Measurements from ENCODE around the gene RUBCNL.
"Not testable (repeated sequence)": the region's sequence is repeated elsewhere in the genome, so short reads cannot be mapped to it uniquely, and the experiment has no call there.

The RUBCNL gene

DNA sequence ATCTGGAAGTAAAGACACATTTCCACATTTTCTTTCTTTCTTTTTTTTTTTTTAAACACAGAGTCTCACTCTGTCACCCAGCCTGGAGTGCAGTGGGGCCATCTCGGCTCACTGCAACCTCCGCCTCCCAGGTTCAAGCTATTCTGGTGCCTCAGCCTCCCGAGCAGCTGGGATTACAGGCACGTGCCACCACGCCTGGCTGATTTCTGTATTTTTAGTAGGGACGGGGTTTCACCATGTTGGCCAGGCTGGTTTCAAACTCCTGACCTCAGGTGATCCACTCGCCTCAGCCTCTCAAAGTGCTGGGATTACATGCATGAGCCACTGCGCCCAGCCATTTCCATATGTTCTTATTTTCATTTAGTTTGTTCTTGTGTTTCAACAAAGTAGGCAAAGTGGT lies 14.1 kb downstream of the RUBCNL start:
- not testable (repeated sequence) for DNase-seq

- DNase-seq, result no peak
These were observed 15.0 kb downstream of the RUBCNL start for GRCh38 chr13:46372071-46372470.

DNA sequence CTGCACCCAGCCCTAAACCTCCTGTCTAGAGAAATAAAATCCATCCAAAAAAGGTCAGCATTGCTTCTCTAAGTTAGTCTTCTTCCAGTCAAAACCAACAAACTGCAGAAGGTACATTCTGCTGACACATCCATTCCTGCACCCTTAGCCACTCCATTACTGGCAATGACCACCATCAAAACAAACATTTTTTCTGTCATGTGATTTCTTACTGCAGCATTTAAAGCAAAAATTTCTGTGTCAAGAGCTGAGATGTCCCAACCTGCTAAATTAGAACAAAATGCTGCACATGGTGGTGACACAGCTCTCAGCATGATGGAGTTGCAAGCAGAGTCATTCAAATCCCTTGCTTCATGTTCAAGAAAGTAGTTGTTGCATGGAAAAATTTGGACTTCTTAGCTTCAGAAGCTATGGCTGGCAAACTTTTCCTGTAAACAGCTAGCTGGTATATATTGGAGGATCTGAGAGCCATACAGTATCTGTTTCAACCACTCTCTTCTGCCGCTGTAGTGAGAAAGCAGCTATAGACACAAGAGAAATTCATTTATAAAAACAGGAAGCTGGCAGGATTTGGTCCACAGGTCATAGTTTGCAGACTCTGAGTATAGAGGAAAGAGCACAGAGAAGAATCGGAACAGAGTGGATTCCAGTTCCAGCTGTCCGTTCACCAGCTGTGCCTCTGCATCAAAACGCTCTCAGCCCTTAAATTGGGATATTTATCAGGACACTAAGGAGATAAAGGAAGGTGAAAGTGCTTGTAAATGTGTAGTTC lies 17.4 kb downstream of the RUBCNL start:
- DNase-seq, result no peak

- DNase-seq, result no peak
These were observed 19.3 kb downstream of the RUBCNL start for GRCh38 chr13:46367617-46368327.

GRCh38 chr13:46361276-46361934 lies 25.6 kb downstream of the RUBCNL start:
- no peak for DNase-seq

DNA sequence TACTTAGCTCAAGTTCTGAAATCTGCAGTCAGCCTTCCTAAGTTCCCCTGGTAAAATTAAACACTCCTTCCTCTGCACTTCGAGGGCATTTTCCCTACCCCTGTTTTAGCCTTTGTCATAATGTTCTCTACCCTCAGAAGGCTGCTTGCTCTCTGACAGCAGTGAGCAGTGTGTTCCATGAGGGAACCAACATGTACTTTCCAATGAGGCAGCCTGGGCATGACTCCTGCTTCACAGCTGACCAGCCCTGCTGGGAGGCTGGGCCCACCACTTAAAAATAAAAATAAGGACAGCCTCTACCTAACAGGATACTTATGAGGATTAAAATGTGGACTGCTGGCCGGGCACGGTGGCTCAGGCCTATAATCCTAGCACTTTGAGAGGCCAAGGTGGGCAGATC lies 26.4 kb downstream of the RUBCNL start:
- DNase-seq, result no peak

- no peak for DNase-seq
These were observed 27.3 kb downstream of the RUBCNL start for GRCh38 chr13:46359714-46360113.

GRCh38 chr13:46355901-46356590 lies 31.0 kb downstream of the RUBCNL start:
- no peak for DNase-seq

DNA sequence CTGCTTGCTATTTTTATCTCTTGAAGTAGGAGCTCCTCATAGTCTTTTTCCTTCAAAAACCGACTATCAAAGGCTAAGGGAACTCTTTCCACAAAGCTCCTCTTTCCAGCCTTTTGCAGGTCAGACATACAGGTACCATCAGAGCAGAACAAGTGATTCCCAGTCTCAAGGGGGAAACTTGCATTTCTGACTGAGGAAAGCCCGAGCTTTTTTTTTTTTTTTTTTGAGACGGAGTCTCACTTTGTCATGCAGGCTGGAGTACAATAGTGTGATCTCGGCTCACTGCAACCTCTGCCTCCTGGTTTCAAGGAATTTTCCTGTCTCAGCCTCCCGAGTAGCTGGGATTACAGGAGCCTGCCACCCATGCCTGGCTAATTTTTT lies 32.0 kb downstream of the RUBCNL start:
- no peak for DNase-seq

DNA sequence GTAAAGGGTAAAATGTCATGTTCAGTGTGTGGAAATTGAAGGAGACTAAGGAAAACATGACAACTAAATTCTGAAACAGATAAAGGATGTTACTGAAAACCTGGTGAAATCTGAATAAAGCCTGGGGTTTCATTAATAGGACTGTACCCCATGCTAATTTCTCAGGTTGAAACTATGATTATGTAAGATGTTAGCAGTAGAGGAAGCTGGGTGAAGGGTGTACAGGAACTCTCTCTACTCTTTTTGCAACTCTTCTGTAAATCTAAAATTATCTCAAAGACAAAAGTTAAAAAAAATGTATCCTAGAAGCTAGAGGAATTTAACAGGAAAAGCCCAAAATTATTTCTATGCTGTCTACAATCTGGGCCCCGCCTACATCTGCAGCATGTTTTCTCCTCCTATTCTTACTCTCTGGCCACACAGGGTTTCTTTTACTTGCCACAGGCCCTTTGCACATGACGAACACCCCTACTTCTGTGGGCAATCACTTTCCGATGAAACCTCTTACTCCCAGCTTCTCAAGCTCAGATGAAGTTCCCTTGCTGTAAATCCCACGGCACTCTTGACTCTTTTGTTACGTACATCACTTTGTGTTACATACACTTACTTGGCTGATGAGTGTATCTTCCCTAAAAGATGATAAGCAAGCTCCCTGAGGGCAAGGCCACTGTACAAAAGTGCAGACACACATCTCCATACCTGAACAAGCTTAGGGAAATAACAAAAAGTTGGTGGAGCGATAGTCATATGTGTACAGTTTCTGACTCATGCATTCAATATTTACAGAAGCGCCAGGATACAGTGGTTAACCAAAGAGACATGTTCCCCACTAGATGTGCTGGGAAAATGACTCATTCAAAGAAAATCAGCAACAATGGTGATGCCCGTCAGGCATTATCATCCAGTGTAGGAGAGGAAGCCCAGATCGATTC lies 32.6 kb downstream of the RUBCNL start:
- DNase-seq, result peak; percentile 32

GRCh38 chr13:46352805-46353204 lies 34.2 kb downstream of the RUBCNL start:
- no peak for DNase-seq

GRCh38 chr13:46350003-46350402 lies 37.0 kb downstream of the RUBCNL start:
- DNase-seq, result no peak

DNA sequence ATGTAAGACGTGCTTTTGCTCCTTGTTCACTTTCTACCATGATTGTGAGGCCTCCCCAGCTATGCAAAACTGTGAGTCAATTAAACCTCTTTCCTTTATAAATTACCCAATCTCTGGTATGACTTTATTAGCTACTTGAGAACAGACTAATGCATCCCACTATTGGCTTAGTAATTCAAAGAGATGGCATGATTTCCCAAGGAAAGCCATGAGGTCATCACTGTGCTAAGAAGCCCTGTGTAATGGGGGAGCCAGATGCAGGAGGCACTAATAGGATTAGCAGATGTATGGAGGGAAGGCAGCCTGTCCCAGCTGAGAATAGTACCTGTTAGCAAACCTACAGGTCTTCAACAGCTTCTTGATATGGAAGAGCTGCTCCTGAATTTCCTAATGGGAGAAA lies 38.1 kb downstream of the RUBCNL start:
- DNase-seq, result no peak

GRCh38 chr13:46347277-46347676 lies 39.8 kb downstream of the RUBCNL start:
- DNase-seq, result no peak

DNA sequence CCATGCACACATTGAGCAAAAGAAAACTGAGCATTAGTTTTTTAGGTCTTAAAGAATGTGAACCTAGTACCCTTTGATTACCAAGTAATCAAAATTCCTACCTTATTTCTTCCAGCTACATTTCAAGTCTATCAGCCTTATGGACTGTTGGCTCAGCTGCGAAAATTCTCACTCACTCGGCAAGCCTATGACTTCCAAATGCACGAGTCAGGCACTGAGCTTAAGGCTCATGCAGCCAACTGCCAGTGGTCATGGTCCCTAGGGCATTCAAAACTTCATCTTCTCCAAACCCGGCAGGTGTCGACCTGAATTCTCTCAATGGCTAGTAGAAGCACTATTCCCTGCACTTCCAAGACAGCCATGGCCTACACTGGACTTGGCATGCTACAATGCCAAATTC lies 41.2 kb downstream of the RUBCNL start:
- DNase-seq, result no peak

DNA sequence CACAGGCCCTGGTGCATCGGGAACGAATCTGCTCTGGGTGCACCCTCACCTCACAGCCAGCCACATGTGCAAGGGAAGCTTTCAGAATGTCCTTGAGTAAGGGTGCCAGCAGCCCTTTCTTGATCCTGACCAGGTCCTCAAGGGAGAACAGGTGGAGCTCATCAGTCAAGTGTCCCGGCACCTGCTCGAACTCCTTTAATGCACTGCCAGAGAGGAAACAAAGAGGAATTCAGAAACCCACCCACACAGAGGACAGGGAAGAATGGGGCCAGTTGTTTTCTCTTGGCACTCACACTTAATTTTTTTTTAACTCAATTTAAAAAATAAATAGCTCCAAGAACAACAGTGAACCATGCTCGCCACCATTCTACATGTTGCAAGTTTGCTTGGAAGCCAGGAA lies 41.7 kb downstream of the RUBCNL start:
- DNase-seq, result peak; percentile 14

DNA sequence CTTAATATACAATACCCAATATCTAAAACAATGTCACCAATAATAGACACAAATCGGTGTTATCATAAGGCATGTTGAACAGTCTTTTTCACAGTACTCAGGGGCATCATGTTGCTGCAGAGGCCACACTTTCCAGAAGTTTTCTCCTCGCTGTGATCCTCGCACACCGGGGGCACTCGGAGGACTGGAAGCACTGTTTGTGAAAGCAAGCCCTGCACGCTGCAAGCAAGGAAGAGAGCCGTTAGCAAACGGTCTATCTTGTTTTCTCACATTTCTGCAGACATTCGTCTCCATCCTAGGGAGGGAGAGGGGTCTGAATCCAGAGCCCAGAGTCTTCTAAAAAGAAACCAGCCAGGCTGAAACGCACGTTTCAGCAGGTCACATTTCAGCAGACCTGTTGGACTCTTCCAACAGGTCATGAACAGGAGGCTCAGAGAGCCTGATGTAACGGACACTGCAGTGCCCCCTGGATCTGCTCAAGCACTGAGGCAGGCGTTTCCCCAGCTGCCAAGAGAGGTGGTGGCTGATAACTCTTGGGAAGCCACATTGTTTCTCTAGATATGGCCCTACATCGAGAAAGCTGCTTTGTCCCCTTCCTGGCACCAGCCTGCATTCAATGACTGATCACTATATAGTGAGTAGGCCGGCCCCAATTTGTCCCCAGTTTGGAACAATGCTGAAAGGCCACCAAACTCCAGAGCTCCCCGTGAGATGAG lies 43.6 kb downstream of the RUBCNL start:
- DNase-seq, result no peak

DNA sequence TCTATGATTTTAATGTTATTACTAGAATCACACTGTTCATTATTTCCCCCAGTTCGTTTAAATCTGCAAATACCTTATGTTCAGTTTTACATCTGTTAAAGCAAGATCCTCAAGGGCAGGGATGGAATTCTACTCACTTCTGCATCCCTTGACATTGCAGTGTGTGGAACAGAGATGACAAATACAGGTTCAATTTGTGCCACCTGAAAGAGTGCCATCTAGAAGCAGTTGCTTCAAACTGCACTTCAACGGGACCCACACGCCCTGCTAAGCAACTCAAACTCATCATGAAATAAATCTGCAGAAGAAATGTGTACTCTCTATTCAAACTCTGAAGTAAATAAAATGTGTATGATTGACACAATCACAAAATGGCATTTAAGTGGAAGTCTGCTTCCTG lies 44.5 kb downstream of the RUBCNL start:
- no peak for DNase-seq

DNA sequence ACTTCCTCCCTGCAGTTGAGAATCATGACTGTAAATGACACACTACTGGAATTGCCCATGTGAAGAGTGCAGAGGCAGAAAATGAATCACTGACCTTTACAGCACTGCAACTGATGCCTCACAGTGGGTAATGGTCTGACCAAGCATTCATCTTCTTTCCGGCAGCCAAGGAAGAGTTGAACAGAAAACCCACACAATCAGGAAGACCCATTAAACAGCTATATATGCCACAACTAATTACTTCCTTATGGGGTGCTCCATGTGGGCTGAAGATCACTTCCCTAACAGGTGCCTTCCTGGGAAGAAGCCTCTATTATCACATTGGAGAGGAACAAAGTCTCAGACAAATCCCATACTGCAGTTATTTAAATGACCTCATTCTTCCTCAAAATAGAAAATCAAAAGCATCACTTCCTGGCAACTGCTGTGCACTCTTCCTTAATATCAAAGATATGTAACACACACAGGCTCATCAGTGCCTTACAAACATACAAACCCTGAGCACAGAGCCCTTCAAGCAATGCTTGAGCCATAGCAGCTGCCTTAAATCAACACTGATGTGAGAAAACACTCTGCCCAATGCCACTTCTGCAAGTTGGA lies 45.8 kb downstream of the RUBCNL start:
- peak; percentile 37 for DNase-seq

DNA sequence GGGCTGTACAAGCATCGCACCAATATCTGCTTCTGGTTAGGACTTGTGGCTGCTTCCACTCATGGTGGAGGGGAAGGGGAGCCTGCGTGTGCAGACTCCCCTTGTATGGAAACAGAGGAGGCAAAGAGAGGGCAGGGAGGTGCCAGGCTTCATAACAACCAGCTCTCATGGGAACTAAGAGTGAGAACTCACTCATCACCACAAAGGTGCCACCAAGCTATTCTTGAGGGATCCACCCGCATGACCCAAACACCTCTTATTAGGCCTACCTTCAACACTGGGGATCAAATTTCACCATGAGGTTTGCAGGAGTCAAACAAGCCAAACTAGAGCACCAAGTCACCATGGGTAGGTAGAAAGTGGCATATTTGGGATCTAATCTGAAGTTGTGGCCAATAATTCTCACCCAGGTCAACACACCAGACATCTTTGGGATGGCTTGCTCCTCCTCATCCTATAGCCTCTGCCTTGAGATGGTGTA lies 46.4 kb downstream of the RUBCNL start:
- DNase-seq, result peak; percentile 36

DNA sequence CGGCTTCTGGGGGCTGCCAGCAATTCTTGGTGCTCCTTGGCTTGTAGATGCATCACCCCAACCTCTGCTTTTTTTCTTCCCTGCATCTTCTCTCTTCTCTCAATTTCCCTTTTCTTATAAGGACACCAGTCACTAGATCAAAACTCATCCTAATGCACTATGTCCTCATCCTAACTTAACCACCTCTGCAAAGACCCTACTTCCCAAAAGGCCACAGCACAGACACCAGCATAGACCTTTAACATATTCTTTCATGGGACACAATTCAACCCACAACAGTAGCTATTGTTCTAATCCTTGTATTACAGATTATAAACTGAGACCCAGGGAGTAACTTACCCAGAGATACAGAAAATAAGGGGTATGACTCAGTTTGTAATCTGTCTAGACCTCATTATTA lies 47.0 kb downstream of the RUBCNL start:
- no peak for DNase-seq

Measured in stimulated activated CD8-positive, alpha-beta memory T cell treated with anti-CD3 and anti-CD28 coated beads, Interleukin-4, amount 100 ng/mL, for 48 hours (primary cell).